ENCODE results near the gene GAPDH. TPM values are rescaled to one million over a fixed set of nuclear protein-coding genes. Genes with fewer than 3 reads are reported as not detected.

Gene GAPDH
- total RNA-seq, 5 donors from 2014 or later (not counting 1 experiment from before 2014, with no cell fraction given): 500 to 643 (median 605) TPM

DNA sequence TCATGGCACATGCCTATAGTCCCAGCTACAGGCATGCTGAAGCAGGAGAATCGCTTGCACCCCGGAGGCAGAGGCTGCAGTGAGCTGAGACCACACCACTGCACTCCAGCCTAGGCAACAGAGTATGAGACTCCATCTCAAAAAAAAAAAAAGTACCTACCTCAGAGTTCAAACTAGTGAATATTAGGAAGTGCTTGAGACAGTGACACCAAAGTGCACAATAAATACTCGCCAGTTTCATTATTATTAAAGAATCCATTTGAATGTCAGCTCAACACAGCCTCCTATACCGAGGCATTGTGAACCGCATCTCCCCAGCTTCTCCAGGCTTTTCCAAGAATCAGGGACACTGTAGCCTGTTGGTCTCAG lies 5.0 kb downstream of the GAPDH start:
- H3K9me3 ChIP-seq: no peaks in the 10 kb centered on the region
- Mint-ChIP-seq H3K4me1 (peaks cover 47 to 68% (median 51%) of the 10 kb centered on the region in 3 donors), H3K9me3 (no peaks in the 10 kb centered on the region), H3K27me3 (no peaks in the 10 kb centered on the region), H3K36me3 (peaks cover 25% of the 10 kb centered on the region), H3K4me3 (peak overlapping the region in 1 of 3 donors; percentile 70), H3K27ac (peak overlapping the region; percentile 69 to 81)
- ChIA-PET POLR2A (interaction anchor here in 1 of 2 donors (0.6 kb wide), 1 partner anchor 19 kb away, joined by 3 read pairs; no protein-coding TSS in a partner anchor), CTCF (interaction anchor here (0.6 to 3.1 kb wide), 10 partner anchors 10 to 204 kb away, joined by 3 to 31 read pairs (median 6); no protein-coding TSS in a partner anchor)
- no peak for ATAC-seq (replicated peaks in 1 of 4)
- peaks cover 31 to 64% of the 10 kb centered on the region in 2 experiments for H3K4me1 ChIP-seq (ENCODE audit: control insufficient read depth in 1 of 2, extremely low read depth in 1 of 2, insufficient read depth in 2 of 2, low read length in 2 of 2)
- H3K27me3 ChIP-seq (replicated peaks in 1 of 2; ENCODE audit: control insufficient read depth in 2 of 2, extremely low read depth in 1 of 2, insufficient read depth in 2 of 2, low read length in 1 of 2): no peaks in the 10 kb centered on the region
- H3K27ac ChIP-seq (ENCODE audit: low read length): no peak overlapping the region
- no peak overlapping the region for H3K4me3 ChIP-seq (ENCODE audit: control insufficient read depth in 1 of 2, extremely low read depth in 1 of 2, low read length in 1 of 2)
- WGBS (ENCODE audit: insufficient coverage): 75% methylated on average over 2 of the region's 5 CpGs
- peaks cover 8 to 42% of the 10 kb centered on the region in 2 donors for H3K36me3 ChIP-seq (ENCODE audit: control insufficient read depth in 2 of 2, extremely low read depth in 1 of 2, insufficient read depth in 1 of 2, low read length in 1 of 2)
- no peak for DNase-seq

DNA sequence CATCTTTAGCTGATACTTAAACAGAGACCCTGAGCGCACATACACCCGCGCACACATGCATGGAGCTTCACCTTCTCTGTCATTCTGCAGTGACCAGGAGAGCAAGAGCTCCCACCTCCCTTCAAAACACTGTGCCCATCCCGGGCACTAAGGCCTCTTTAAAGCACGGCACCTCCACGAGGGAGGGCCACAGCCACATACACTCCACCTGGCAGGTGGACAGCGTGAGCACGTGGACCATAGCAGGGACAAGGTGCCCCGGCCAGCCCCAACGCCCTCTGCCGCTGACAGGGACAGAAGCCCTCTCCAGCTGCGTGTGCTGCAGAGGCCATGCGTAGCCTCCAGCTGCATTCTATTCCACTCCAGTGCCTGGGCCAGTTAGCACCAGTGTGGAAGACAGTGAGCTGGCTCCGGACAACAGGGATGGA lies 5.4 kb downstream of the GAPDH start:
- Mint-ChIP-seq H3K4me3 (peak overlapping the region in 1 of 3 donors; percentile 70), H3K27me3 (no peaks in the 10 kb centered on the region), H3K36me3 (peaks cover 29% of the 10 kb centered on the region), H3K27ac (peak overlapping the region; percentile 81 to 88), H3K9me3 (no peaks in the 10 kb centered on the region), H3K4me1 (peaks cover 47 to 68% (median 50%) of the 10 kb centered on the region in 3 donors)
- H3K4me3 ChIP-seq (ENCODE audit: control insufficient read depth in 1 of 2, extremely low read depth in 1 of 2, low read length in 1 of 2): no peak overlapping the region
- H3K27ac ChIP-seq (ENCODE audit: low read length): no peak overlapping the region
- ChIA-PET POLR2A (interaction anchor here in 1 of 2 donors (0.5 to 0.6 kb wide), 2 partner anchors 19 to 78 kb away, joined by 3 to 7 read pairs; no protein-coding TSS in a partner anchor), CTCF (interaction anchor here (0.6 to 3.1 kb wide), 8 partner anchors 11 to 204 kb away, joined by 3 to 13 read pairs (median 5); no protein-coding TSS in a partner anchor)
- no peak for DNase-seq
- H3K4me1 ChIP-seq (ENCODE audit: control insufficient read depth in 1 of 2, extremely low read depth in 1 of 2, insufficient read depth in 2 of 2, low read length in 2 of 2): peaks cover 31 to 64% of the 10 kb centered on the region in 2 experiments
- H3K27me3 ChIP-seq (replicated peaks in 1 of 2; ENCODE audit: control insufficient read depth in 2 of 2, extremely low read depth in 1 of 2, insufficient read depth in 2 of 2, low read length in 1 of 2): no peaks in the 10 kb centered on the region
- H3K9me3 ChIP-seq: no peaks in the 10 kb centered on the region
- H3K36me3 ChIP-seq (ENCODE audit: control insufficient read depth in 2 of 2, extremely low read depth in 1 of 2, insufficient read depth in 1 of 2, low read length in 1 of 2): peaks cover 8 to 46% of the 10 kb centered on the region in 2 donors
- WGBS (ENCODE audit: insufficient coverage): 86% methylated on average over 12 of the region's 14 CpGs
- ATAC-seq (replicated peaks in 1 of 4): no peak

DNA sequence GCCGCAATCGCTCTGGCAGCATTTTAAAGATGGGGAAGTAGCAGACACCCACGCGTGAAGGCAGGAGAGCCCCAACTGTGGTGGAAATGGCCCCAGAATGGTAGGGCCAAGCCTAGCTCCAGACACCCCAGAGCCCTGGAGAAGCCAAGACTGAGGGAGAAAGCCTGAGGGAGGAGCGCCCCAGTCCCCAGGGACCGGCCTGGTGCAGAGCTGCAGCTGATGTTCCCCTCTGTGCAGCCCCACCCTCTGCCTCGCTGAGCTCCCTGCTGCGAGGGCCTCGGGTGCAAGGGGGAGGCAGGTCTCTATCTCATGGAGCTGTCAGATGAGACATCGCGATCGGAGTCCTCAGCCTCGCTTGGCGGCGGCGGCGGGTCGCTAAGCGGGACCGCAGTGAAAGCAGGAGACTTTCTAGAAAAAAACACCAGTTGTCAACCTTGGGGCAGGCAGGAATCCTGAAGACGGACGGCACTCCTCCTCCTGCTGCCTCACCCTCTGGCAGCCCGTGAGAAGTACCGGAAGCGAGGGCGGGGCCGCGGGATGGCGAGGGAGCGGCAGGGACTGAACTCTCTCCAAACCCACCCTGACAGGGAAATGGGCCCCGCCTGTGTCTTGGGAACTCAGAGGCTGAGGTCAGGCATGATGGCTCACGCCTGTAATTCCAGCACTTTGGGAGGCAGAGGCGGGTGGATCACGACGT lies 6.0 kb downstream of the GAPDH start:
- DNase-seq (peak in 9 of 35 experiments; percentile 14 to 59 (median 42)), ATAC-seq (replicated peaks in 1 of 4) (peak; percentile 48 to 61 (median 53))
- WGBS (ENCODE audit: insufficient coverage): 36% methylated on average over 26 of the region's 35 CpGs
- POLR2A ChIA-PET: interaction anchor here (0.5 to 0.7 kb wide), 2 partner anchors 10 to 79 kb away, joined by 3 to 7 read pairs; no protein-coding TSS in a partner anchor
- Mint-ChIP-seq H3K36me3 (peaks cover 29% of the 10 kb centered on the region), H3K27me3 (no peaks in the 10 kb centered on the region), H3K4me3 (peak overlapping the region; percentile 63 to 72 (median 70)), H3K9me3 (no peaks in the 10 kb centered on the region), H3K27ac (peak overlapping the region; percentile 81 to 88), H3K4me1 (peaks cover 46 to 65% (median 47%) of the 10 kb centered on the region in 3 donors)
- Histone ChIP-seq H3K4me1 (ENCODE audit: control insufficient read depth in 1 of 2, extremely low read depth in 1 of 2, insufficient read depth in 2 of 2, low read length in 2 of 2) (peaks cover 31 to 60% of the 10 kb centered on the region in 2 experiments), H3K4me3 (ENCODE audit: control insufficient read depth in 1 of 2, extremely low read depth in 1 of 2, low read length in 1 of 2) (peak overlapping the region; percentile 3 to 18), H3K27ac (ENCODE audit: low read length) (peak overlapping the region; percentile 29), H3K9me3 (no peaks in the 10 kb centered on the region), H3K27me3 (replicated peaks in 1 of 2; ENCODE audit: control insufficient read depth in 2 of 2, extremely low read depth in 1 of 2, insufficient read depth in 2 of 2, low read length in 1 of 2) (no peaks in the 10 kb centered on the region), H3K36me3 (ENCODE audit: control insufficient read depth in 2 of 2, extremely low read depth in 1 of 2, insufficient read depth in 1 of 2, low read length in 1 of 2) (peaks cover 8 to 46% of the 10 kb centered on the region in 2 donors)
- CTCF ChIA-PET: interaction anchor here (0.6 to 3.1 kb wide), 8 partner anchors 11 to 205 kb away, joined by 3 to 13 read pairs (median 5); partner anchors contain the start of gene VAMP1 (in 1 of the 2)

DNA sequence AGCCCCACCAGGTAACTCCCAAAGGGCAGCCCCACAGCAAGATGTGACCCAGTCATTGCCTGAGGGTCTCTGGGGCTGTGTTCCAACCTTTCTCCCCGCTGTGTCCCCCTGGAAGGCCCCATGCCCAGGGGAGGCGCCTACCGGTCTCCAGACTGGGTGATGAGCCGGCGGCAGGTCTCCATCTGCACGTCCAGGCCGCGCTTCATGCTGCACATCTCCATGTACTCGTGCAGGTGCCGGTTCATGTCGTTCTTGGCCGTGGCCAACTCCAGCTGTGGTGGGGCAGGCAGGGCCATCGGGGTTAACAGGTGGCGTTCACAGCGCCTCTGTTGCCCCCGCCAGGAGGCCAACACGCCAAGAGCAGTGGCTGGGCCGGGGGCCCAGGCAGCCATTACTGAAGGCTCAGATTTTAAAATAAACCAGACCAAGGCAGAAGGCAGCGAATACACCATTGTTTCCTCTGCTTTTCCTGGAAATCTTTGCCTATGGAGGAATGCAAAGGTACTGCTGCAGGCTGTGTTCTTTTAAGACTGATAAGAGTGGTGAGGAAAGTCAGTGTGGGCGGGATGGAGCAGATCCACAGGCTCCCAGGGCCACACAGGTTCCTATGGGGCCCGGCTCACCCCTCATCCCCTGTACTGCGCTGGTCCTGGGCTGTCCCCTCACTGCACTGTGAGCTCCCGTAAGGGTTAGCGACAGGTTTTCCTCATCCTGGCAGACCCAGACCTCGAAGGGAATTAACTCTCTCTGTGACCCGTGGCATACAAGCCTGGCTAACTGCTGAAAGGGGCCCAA lies 7.3 kb downstream of the GAPDH start:
- Histone ChIP-seq H3K4me1 (ENCODE audit: control insufficient read depth in 1 of 2, extremely low read depth in 1 of 2, insufficient read depth in 2 of 2, low read length in 2 of 2) (peaks cover 24 to 48% of the 10 kb centered on the region in 2 experiments), H3K36me3 (ENCODE audit: control insufficient read depth in 2 of 2, extremely low read depth in 1 of 2, insufficient read depth in 1 of 2, low read length in 1 of 2) (peaks cover 5 to 46% of the 10 kb centered on the region in 2 donors), H3K9me3 (no peaks in the 10 kb centered on the region), H3K27me3 (replicated peaks in 1 of 2; ENCODE audit: control insufficient read depth in 2 of 2, extremely low read depth in 1 of 2, insufficient read depth in 2 of 2, low read length in 1 of 2) (no peaks in the 10 kb centered on the region), H3K4me3 (ENCODE audit: control insufficient read depth in 1 of 2, extremely low read depth in 1 of 2, low read length in 1 of 2) (no peak overlapping the region), H3K27ac (ENCODE audit: low read length) (no peak overlapping the region)
- no peak for DNase-seq
- H3K27me3 Mint-ChIP-seq: no peaks in the 10 kb centered on the region
- peaks cover 35 to 54% (median 38%) of the 10 kb centered on the region in 3 donors for H3K4me1 Mint-ChIP-seq
- no peak for ATAC-seq (replicated peaks in 1 of 4)
- peak overlapping the region in 1 of 3 donors; percentile 47 for H3K4me3 Mint-ChIP-seq
- H3K9me3 Mint-ChIP-seq: no peaks in the 10 kb centered on the region
- ChIA-PET CTCF (interaction anchor here (0.6 to 1.1 kb wide), 5 partner anchors 45 to 331 kb away, joined by 3 to 4 read pairs (median 3); partner anchors contain the start of genes SPSB2 (in 1 of the 2) and VAMP1 (in 1 of the 2)), POLR2A (interaction anchor here in 1 of 2 donors (0.7 kb wide), 1 partner anchor 9 kb away, joined by 3 read pairs; no protein-coding TSS in a partner anchor)
- 93% methylated on average over 23 of the region's 26 CpGs for WGBS (ENCODE audit: insufficient coverage)
- H3K27ac Mint-ChIP-seq: peak overlapping the region; percentile 81 to 88
- peaks cover 34% of the 10 kb centered on the region for H3K36me3 Mint-ChIP-seq

DNA sequence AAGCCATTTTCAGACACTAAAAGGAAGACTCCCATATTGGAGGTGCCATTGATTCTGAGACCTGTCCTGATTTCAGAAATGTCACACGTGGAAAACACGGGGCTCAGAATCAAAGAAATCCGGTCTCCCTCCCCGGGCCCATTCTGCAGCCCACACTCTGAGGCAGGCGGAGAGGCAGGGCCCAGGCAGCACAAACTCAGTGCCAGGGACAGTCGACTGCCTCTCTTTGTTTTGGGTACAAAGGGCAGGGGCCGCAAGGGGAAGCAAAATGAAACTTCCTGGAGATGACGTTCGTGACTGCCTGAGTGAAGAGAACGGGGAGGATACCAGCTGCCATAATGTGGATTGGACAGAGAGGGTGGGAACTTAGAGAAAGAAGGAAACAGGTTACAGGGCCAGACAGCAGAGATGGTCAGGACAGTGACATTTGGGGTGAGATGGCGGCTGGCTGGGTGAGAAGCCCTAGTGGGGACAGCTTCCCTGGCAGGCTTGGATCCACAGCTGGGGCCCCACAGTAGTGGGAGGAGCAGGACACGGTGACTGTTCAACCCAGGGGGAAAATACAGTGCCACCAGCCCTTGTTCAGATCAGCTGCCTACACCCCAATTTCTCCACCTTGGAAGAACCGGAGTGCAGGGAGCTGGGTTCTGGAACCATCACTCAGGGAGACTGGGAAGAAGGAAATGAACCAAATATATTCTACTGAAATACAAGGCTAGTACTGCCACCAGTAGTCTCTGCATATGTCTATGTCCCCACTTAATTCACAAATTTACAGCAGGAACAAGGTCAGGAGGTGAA lies 8.1 kb downstream of the GAPDH start:
- peaks cover 35% of the 10 kb centered on the region for H3K36me3 Mint-ChIP-seq
- DNase-seq: peak in 6 of 35 experiments; percentile 20 to 50 (median 26)

More for the DNA sequence above, 8.1 kb downstream of the GAPDH start:
- Histone ChIP-seq H3K4me3 (ENCODE audit: control insufficient read depth in 1 of 2, extremely low read depth in 1 of 2, low read length in 1 of 2) (no peak overlapping the region), H3K27ac (ENCODE audit: low read length) (no peak overlapping the region), H3K27me3 (replicated peaks in 1 of 2; ENCODE audit: control insufficient read depth in 2 of 2, extremely low read depth in 1 of 2, insufficient read depth in 2 of 2, low read length in 1 of 2) (no peaks in the 10 kb centered on the region), H3K9me3 (no peaks in the 10 kb centered on the region), H3K4me1 (ENCODE audit: control insufficient read depth in 1 of 2, extremely low read depth in 1 of 2, insufficient read depth in 2 of 2, low read length in 2 of 2) (peaks cover 24 to 39% of the 10 kb centered on the region in 2 experiments), H3K36me3 (ENCODE audit: control insufficient read depth in 2 of 2, extremely low read depth in 1 of 2, insufficient read depth in 1 of 2, low read length in 1 of 2) (peaks cover 4 to 45% of the 10 kb centered on the region in 2 donors)
- ChIA-PET CTCF (no interaction called here), POLR2A (interaction anchor here in 1 of 2 donors (0.6 kb wide), 1 partner anchor 130 kb away, joined by 9 read pairs; no protein-coding TSS in a partner anchor)
- Mint-ChIP-seq H3K4me1 (peaks cover 30 to 47% (median 34%) of the 10 kb centered on the region in 3 donors), H3K9me3 (no peaks in the 10 kb centered on the region), H3K27ac (peak overlapping the region; percentile 71 to 88), H3K4me3 (peak overlapping the region in 1 of 3 donors; percentile 47), H3K27me3 (no peaks in the 10 kb centered on the region)
- WGBS (ENCODE audit: insufficient coverage): 83% methylated on average over 11 of the region's 13 CpGs
- ATAC-seq (replicated peaks in 1 of 4): peak in 1 of 4 experiments; percentile 46

Measured in T-cell (primary cell).